ENCODE data around the gene PDZD4.

Gene PDZD4

DNA sequence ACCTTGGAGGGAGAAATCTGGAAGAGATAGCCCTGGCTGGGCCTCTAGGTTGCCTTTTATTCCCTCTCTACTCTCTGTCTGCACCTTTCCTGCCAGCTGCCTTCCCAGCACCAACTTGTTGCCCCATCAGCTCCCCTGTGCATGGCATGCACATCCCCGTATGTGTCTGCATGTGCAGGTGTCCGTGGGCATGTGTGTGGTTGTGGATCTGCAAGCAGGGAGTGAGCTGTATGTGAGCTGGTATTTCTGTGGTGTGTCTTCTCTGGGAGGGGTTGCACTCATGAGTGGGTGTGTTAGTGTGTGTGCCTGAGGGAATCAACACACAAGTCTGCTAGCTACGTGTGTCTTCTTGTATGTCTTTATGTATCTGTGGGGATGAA is 45.8 kb upstream of the PDZD4 start:
- no peak for DNase-seq (ENCODE audit: extremely low read depth, insufficient read length)
- Histone ChIP-seq H3K27me3 (replicated peaks; ENCODE audit: control insufficient read depth, insufficient read depth, low read length) (no peaks in the 10 kb centered on the region; the same call in 1 of the 2 replicates), H3K4me3 (replicated peaks; ENCODE audit: low read depth, low read length) (no peak overlapping the region), H3K36me3 (ENCODE audit: control insufficient read depth, insufficient read depth, low read length) (no peaks in the 10 kb centered on the region)
- no peak for TF ChIP-seq CTCF (IDR thresholded peaks at IDR 0.05; ENCODE audit: insufficient read depth, low read length, poor library complexity, severe bottlenecking)

DNA sequence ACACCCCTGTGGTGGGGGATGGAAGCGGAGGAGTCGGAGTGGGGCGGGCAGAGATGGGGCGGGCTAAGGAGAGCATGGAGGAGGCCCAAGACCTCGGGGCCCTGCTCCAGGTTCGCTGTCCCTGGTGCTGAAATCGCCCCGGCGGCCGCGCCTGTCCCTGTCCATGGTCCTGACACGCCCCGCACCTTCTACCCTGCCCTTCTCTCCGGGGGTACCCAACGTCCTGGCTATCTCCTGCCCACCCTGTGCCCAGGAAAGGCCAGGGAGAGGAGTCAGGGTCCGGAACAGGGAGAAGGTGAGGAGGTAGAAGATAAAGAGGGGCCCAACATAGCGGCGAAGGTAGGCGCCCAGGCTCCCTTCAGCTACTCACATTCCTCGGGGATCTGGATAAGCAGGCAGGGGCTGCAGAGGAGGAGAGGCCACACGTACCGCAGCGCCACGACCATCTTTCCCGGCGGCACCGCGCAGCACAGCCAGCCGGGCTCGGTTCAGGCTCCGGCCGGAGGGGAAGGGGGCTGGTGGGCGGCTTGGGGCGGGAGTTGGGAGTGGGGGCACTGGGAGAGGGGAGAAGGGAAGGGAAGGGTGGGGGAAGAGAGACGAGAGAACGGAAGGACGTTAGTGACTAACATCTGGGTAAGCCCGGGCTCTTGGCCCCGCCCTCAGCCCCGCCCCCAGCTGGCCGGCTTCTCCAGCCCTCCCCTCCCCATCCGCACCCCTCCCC is 45.2 kb upstream of the PDZD4 start:
- Histone ChIP-seq H3K27me3 (replicated peaks; ENCODE audit: control insufficient read depth, insufficient read depth, low read length) (no peaks in the 10 kb centered on the region; the same call in 1 of the 2 replicates), H3K36me3 (ENCODE audit: control insufficient read depth, insufficient read depth, low read length) (no peaks in the 10 kb centered on the region), H3K4me3 (replicated peaks; ENCODE audit: low read depth, low read length) (no peak overlapping the region)
- peak; percentile 41 for DNase-seq (ENCODE audit: extremely low read depth, insufficient read length)
- TF ChIP-seq CTCF (IDR thresholded peaks at IDR 0.05; ENCODE audit: insufficient read depth, low read length, poor library complexity, severe bottlenecking) = no peak

DNA sequence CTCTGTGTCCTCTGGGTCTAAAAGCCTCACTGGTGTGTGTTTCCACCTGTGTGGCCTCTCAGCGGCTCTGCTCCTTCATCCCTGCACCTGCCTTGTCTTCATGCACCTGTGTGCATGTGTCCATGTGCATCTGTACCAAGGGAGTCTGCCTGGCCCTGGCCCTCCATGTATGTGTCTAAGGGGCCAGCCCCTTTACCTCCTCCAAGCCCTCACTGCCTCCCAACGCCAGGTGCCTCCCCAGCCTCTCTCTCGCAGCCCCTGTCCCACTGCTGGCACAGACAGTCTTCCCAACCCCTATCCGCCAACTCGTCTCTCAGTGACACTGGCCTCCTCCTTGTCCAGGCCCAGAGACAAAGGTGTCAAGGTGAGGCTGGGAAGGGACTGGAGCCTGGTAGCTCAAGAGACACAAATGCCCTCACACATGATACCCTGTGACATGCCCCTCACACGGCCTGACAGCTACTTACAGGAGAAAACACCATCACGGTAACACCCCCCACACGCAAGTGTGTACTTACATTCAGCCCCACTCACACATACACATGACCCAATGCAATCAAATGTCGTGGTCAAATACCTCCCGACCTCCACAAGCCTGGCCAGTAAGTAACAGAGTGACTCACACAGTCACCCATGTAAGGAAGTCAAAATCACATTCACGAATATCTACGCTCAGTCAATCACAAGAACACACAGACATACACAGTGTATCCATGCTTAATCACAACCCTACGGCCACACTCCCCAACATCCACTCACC is 44.2 kb upstream of the PDZD4 start:
- no peak for TF ChIP-seq CTCF (IDR thresholded peaks at IDR 0.05; ENCODE audit: insufficient read depth, low read length, poor library complexity, severe bottlenecking)
- no peak for DNase-seq (ENCODE audit: extremely low read depth, insufficient read length)
- Histone ChIP-seq H3K27me3 (replicated peaks; ENCODE audit: control insufficient read depth, insufficient read depth, low read length) (no peaks in the 10 kb centered on the region; the same call in 1 of the 2 replicates), H3K36me3 (ENCODE audit: control insufficient read depth, insufficient read depth, low read length) (no peaks in the 10 kb centered on the region), H3K4me3 (replicated peaks; ENCODE audit: low read depth, low read length) (no peak overlapping the region)

DNA sequence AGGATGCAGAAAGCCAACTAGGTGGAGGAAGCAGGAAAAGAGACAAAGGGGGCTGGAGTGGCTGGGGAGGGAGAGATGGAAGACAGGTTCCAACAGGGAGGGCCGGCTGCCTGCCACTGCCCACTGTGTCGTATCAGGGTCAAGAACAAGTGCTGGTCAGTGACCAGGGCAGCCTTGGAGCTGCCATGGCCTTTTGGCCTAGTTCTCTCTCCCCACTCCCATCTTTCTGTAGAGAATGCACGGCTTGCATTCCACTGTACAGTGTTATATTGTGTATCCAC is 43.7 kb upstream of the PDZD4 start:
- Histone ChIP-seq H3K4me3 (replicated peaks; ENCODE audit: low read depth, low read length) (no peak overlapping the region), H3K27me3 (replicated peaks; ENCODE audit: control insufficient read depth, insufficient read depth, low read length) (no peaks in the 10 kb centered on the region; the same call in 1 of the 2 replicates), H3K36me3 (ENCODE audit: control insufficient read depth, insufficient read depth, low read length) (no peaks in the 10 kb centered on the region)
- no peak for TF ChIP-seq CTCF (IDR thresholded peaks at IDR 0.05; ENCODE audit: insufficient read depth, low read length, poor library complexity, severe bottlenecking)
- no peak for DNase-seq (ENCODE audit: extremely low read depth, insufficient read length)

DNA sequence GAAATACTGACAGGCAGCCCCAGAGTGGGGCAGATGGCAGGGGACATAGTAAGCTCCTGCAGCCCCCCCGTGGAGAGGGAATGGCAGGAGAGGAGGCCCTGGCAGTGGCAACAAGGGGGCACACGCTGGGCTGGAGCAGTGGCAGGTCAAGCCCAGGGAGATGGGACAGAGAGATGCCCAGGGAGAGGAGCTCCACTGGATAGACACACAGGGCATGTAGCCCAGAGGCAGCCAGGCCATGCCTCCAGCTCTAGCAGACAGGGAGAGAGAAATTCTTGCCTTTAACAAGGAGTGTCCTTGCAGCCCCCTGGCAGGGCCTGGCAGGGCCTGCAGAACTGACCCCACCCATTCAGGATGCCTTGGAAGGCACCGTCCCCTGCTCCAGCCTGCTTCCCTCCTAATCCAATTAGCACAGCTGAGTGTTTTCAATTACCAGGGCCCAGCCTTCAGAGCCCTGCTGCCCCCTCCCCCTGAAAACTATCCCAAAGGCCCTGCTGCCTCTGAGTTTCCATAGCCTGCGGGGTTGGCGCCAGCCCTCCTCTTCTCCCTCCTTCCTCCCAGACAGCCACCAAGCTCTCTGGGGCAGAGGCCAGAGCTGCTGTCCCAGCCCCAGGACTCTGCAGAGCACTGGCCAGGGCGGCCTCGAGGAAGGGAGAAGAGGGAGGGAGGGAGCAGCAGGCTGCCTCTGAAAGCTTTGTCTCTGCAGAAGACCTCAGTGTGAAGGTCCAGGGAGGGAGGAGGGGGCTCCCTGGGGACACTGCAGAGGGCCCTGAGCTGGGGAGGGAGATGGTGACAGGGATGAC is 43.1 kb upstream of the PDZD4 start:
- H3K36me3 ChIP-seq (ENCODE audit: control insufficient read depth, insufficient read depth, low read length) = no peaks in the 10 kb centered on the region
- DNase-seq (ENCODE audit: extremely low read depth, insufficient read length) = no peak
- no peak overlapping the region for H3K4me3 ChIP-seq (replicated peaks; ENCODE audit: low read depth, low read length)
- H3K27me3 ChIP-seq (replicated peaks; ENCODE audit: control insufficient read depth, insufficient read depth, low read length) = no peaks in the 10 kb centered on the region; the same call in 1 of the 2 replicates
- TF ChIP-seq CTCF (IDR thresholded peaks at IDR 0.05; ENCODE audit: insufficient read depth, low read length, poor library complexity, severe bottlenecking) = no peak

All from GM06990 (cell line).